Measurements from ENCODE around the gene ABCA4.

- TF ChIP-seq CTCF (IDR thresholded peaks at IDR 0.05; ENCODE audit: low read length) (no peak), EZH2phosphoT487 (IDR thresholded peaks at IDR 0.05; ENCODE audit: low read length) (no peak)
Measured at GRCh38 chr1:94101613-94102525, 19.1 kb downstream of the ABCA4 start.
